ENCODE results near the gene RAB28. TPM values are rescaled to one million over a fixed set of nuclear protein-coding genes. Genes with fewer than 3 reads are reported as not detected.

Gene RAB28
- total RNA-seq, 1 donor from 2014 or later, result 11.9 TPM

DNA sequence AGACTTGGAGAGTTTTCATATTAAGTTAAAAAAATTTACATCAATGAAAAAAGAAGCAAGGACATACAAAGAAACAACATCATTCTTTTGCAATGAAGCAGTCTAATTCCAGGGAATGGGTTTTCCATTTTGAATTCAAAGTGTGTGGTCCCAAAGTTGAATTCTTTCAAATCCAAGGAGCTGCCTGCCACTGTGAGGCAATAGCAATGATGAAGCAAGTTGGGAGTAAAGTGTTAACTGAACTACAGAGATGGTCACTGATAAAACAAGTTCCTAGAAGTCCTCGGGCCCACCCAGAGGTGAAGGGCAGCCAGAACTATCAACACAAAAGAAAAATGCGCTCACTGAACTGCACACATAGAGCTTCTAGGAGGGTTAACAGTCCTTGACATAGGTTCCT is 115.9 kb downstream of the RAB28 start:
- Histone ChIP-seq H3K27ac (ENCODE audit: low read depth, low read length) (no peak overlapping the region), H3K4me2 (ENCODE audit: low read length) (no peak overlapping the region), H3K36me3 (ENCODE audit: insufficient read depth, low read length) (no peaks in the 10 kb centered on the region), H2AFZ (ENCODE audit: low read depth, low read length) (no peak overlapping the region), H3K79me2 (ENCODE audit: insufficient read depth, low read length) (no peaks in the 10 kb centered on the region), H3K4me1 (ENCODE audit: insufficient read depth, low read length) (no peaks in the 10 kb centered on the region), H4K20me1 (ENCODE audit: insufficient read depth, low read length) (no peaks in the 10 kb centered on the region), H3K9me3 (ENCODE audit: insufficient read depth, low read depth, low read length) (no peaks in the 10 kb centered on the region), H3K27me3 (ENCODE audit: insufficient read depth, low read length) (no peaks in the 10 kb centered on the region), H3K9ac (ENCODE audit: low read length) (no peak overlapping the region), H3K4me3 (ENCODE audit: insufficient read depth, low read depth, low read length) (no peak overlapping the region)
- TF ChIP-seq, protein P1, sequence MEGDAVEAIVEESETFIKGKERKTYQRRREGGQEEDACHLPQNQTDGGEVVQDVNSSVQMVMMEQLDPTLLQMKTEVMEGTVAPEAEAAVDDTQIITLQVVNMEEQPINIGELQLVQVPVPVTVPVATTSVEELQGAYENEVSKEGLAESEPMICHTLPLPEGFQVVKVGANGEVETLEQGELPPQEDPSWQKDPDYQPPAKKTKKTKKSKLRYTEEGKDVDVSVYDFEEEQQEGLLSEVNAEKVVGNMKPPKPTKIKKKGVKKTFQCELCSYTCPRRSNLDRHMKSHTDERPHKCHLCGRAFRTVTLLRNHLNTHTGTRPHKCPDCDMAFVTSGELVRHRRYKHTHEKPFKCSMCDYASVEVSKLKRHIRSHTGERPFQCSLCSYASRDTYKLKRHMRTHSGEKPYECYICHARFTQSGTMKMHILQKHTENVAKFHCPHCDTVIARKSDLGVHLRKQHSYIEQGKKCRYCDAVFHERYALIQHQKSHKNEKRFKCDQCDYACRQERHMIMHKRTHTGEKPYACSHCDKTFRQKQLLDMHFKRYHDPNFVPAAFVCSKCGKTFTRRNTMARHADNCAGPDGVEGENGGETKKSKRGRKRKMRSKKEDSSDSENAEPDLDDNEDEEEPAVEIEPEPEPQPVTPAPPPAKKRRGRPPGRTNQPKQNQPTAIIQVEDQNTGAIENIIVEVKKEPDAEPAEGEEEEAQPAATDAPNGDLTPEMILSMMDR (IDR thresholded peaks at IDR 0.05; ENCODE audit: insufficient read depth, low read depth, low read length), result no peak
- no peak for TF ChIP-seq EZH2 (IDR thresholded peaks at IDR 0.05; ENCODE audit: insufficient read depth, low read length)
- no peaks in the 10 kb centered on the region for H3K9me3 Mint-ChIP-seq (ENCODE audit: unreplicated experiment)
- H3K36me3 Mint-ChIP-seq (ENCODE audit: low read depth, unreplicated experiment), result no peaks in the 10 kb centered on the region
- no peaks in the 10 kb centered on the region for H3K27me3 Mint-ChIP-seq (ENCODE audit: low read depth, unreplicated experiment)
- H3K4me1 Mint-ChIP-seq (ENCODE audit: low read depth, unreplicated experiment), result no peaks in the 10 kb centered on the region
- H3K4me3 Mint-ChIP-seq (ENCODE audit: unreplicated experiment), result no peak overlapping the region
- H3K27ac Mint-ChIP-seq (ENCODE audit: unreplicated experiment), result no peak overlapping the region
- no peak for DNase-seq (ENCODE audit: low read depth)
- FAIRE-seq, result no peak

DNA sequence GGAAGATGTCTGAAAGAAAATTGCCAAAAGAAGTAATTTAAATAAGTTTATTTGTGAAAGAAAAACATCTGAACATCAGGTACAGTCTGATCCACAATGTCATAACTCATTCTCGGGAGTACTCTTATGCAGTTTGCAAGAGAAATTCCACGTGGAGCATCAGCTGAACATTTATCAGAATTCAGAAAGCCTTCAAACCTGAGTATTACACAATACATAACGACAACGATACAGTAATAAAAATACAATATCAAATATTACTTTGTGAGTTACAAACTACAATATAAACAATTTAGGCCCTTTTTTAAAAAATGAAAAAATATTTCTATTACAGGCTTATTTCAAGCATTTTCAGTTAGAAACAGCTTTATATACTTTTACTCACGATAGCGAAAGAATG is 116.4 kb downstream of the RAB28 start:
- TF ChIP-seq EZH2 (IDR thresholded peaks at IDR 0.05; ENCODE audit: insufficient read depth, low read length), result no peak
- TF ChIP-seq, protein P1 (IDR thresholded peaks at IDR 0.05; ENCODE audit: insufficient read depth, low read depth, low read length), result no peak
- Histone ChIP-seq H3K27me3 (ENCODE audit: insufficient read depth, low read length) (no peaks in the 10 kb centered on the region), H3K4me1 (ENCODE audit: insufficient read depth, low read length) (no peaks in the 10 kb centered on the region), H3K36me3 (ENCODE audit: insufficient read depth, low read length) (no peaks in the 10 kb centered on the region), H3K79me2 (ENCODE audit: insufficient read depth, low read length) (no peaks in the 10 kb centered on the region), H4K20me1 (ENCODE audit: insufficient read depth, low read length) (no peaks in the 10 kb centered on the region), H3K9ac (ENCODE audit: low read length) (no peak overlapping the region), H3K9me3 (ENCODE audit: insufficient read depth, low read depth, low read length) (no peaks in the 10 kb centered on the region), H2AFZ (ENCODE audit: low read depth, low read length) (no peak overlapping the region), H3K4me3 (ENCODE audit: insufficient read depth, low read depth, low read length) (no peak overlapping the region), H3K4me2 (ENCODE audit: low read length) (no peak overlapping the region), H3K27ac (ENCODE audit: low read depth, low read length) (no peak overlapping the region)
- DNase-seq (ENCODE audit: low read depth), result no peak
- H3K4me1 Mint-ChIP-seq (ENCODE audit: low read depth, unreplicated experiment), result no peaks in the 10 kb centered on the region
- no peaks in the 10 kb centered on the region for H3K9me3 Mint-ChIP-seq (ENCODE audit: unreplicated experiment)
- H3K27me3 Mint-ChIP-seq (ENCODE audit: low read depth, unreplicated experiment), result no peaks in the 10 kb centered on the region
- no peak overlapping the region for H3K27ac Mint-ChIP-seq (ENCODE audit: unreplicated experiment)
- H3K36me3 Mint-ChIP-seq (ENCODE audit: low read depth, unreplicated experiment), result no peaks in the 10 kb centered on the region
- no peak for FAIRE-seq
- H3K4me3 Mint-ChIP-seq (ENCODE audit: unreplicated experiment), result no peak overlapping the region

DNA sequence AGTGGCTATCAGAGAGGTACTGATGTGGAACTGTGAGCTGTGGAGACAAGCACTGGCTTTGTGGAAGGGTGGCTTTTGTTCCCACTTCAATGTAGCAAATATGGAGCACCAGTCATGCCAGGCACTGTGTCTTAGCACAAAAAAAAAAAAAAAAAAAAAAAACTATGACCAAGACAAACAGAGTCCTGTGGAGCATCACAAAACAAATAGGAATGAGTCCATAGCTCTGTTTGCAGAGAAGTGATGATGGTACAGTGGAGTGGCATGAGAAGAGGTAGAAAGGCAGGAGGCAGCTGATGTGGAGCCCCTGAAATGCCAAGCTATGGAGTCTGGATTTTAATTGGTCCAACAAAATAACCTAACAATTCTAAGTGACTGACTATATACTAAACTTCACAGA is 116.9 kb downstream of the RAB28 start:
- no peak overlapping the region for H3K4me3 Mint-ChIP-seq (ENCODE audit: unreplicated experiment)
- no peak overlapping the region for H3K4me3 ChIP-seq (ENCODE audit: insufficient read depth, low read depth, low read length)
- H3K79me2 ChIP-seq (ENCODE audit: insufficient read depth, low read length), result no peaks in the 10 kb centered on the region
- no peak overlapping the region for H2AFZ ChIP-seq (ENCODE audit: low read depth, low read length)
- no peak overlapping the region for H3K27ac ChIP-seq (ENCODE audit: low read depth, low read length)
- no peaks in the 10 kb centered on the region for H3K36me3 ChIP-seq (ENCODE audit: insufficient read depth, low read length)
- DNase-seq (ENCODE audit: low read depth) (no peak), FAIRE-seq (no peak)
- H3K9me3 Mint-ChIP-seq (ENCODE audit: unreplicated experiment), result no peaks in the 10 kb centered on the region
- no peak overlapping the region for H3K27ac Mint-ChIP-seq (ENCODE audit: unreplicated experiment)
- H3K9ac ChIP-seq (ENCODE audit: low read length), result no peak overlapping the region
- no peak for TF ChIP-seq EZH2 (IDR thresholded peaks at IDR 0.05; ENCODE audit: insufficient read depth, low read length)
- TF ChIP-seq, protein P1 (IDR thresholded peaks at IDR 0.05; ENCODE audit: insufficient read depth, low read depth, low read length), result no peak
- no peaks in the 10 kb centered on the region for H4K20me1 ChIP-seq (ENCODE audit: insufficient read depth, low read length)
- no peaks in the 10 kb centered on the region for H3K9me3 ChIP-seq (ENCODE audit: insufficient read depth, low read depth, low read length)
- H3K27me3 Mint-ChIP-seq (ENCODE audit: low read depth, unreplicated experiment), result no peaks in the 10 kb centered on the region
- H3K36me3 Mint-ChIP-seq (ENCODE audit: low read depth, unreplicated experiment), result no peaks in the 10 kb centered on the region
- H3K27me3 ChIP-seq (ENCODE audit: insufficient read depth, low read length), result no peaks in the 10 kb centered on the region
- no peaks in the 10 kb centered on the region for H3K4me1 Mint-ChIP-seq (ENCODE audit: low read depth, unreplicated experiment)
- H3K4me1 ChIP-seq (ENCODE audit: insufficient read depth, low read length), result no peaks in the 10 kb centered on the region
- H3K4me2 ChIP-seq (ENCODE audit: low read length), result no peak overlapping the region
